GM23338 (cell line): ENCODE results near the gene ANKRD44. TPM values are rescaled to one million over a fixed set of nuclear protein-coding genes. Genes with fewer than 3 reads are reported as not detected.

ENCODE experiments used
- ATAC-seq: fragments of 200-7000 bp; cut with Tn5 transposase; 3 replicates; pipeline ENCODE4 v1.9.1; 2020
- DNase-seq: peaks from one replicate; pipeline ENCODE4 v3.0.0-alpha.2; 2015; ENCODE audit warnings: low spot score
- H2AFZ ChIP-seq: fragments of 200-600 bp; sonication (generic); 2 replicates; pipeline ENCODE4 v1.8.0; 2016; ENCODE audit warnings: antibody characterized with exemption, mild to moderate bottlenecking, moderate library complexity
- H3F3A ChIP-seq: fragments of 200-600 bp; sonication (generic); replicated peaks from 2 replicates; pipeline ENCODE4 v1.8.0; 2017; ENCODE audit warnings: antibody characterized with exemption, mixed run types, low read depth
- H3K27ac ChIP-seq: fragments of 200-600 bp; sonication (generic); 2 replicates; pipeline ENCODE4 v1.6.1; 2016; ENCODE audit warnings: low read depth
- H3K27me3 ChIP-seq: fragments of 200-600 bp; sonication (generic); 2 replicates; pipeline ENCODE4 v1.8.0; 2016; ENCODE audit warnings: mild to moderate bottlenecking, mixed run types, moderate library complexity; ENCODE audit not compliant: insufficient read depth
- H3K36me3 ChIP-seq: fragments of 200-600 bp; sonication (generic); 2 replicates; pipeline ENCODE4 v1.8.0; 2016; ENCODE audit warnings: mild to moderate bottlenecking; ENCODE audit not compliant: insufficient read depth
- H3K4me1 ChIP-seq: fragments of 200-600 bp; sonication (generic); 2 replicates; pipeline ENCODE4 v1.8.0; 2016; ENCODE audit warnings: mild to moderate bottlenecking, moderate library complexity; ENCODE audit not compliant: insufficient read depth
- H3K4me2 ChIP-seq: fragments of 200-600 bp; sonication (generic); 2 replicates; pipeline ENCODE4 v1.7.1; 2017; ENCODE audit warnings: mixed run types
- H3K4me3 ChIP-seq: fragments of 200-600 bp; sonication (generic); 2 replicates; pipeline ENCODE4 v1.6.1; 2016; ENCODE audit warnings: mixed run types
- H3K79me2 ChIP-seq: fragments of 200-600 bp; sonication (generic); replicated peaks from 2 replicates; pipeline ENCODE4 v1.8.0; 2017; ENCODE audit warnings: mild to moderate bottlenecking; ENCODE audit not compliant: insufficient read depth
- H3K9me2 ChIP-seq: fragments of 200-600 bp; sonication (generic); 2 replicates; pipeline ENCODE4 v1.8.0; 2017; ENCODE audit not compliant: insufficient read depth
- H4K20me1 ChIP-seq: fragments of 200-600 bp; sonication (generic); replicated peaks from 2 replicates; pipeline ENCODE4 v1.8.0; 2017; ENCODE audit warnings: mild to moderate bottlenecking; ENCODE audit not compliant: insufficient read depth
- H3K27ac Mint-ChIP-seq: 2 replicates; pipeline ENCODE4 v1.8.0; 2020; ENCODE audit warnings: inconsistent platforms, mild to moderate bottlenecking, moderate library complexity, mixed read lengths
- H3K27me3 Mint-ChIP-seq: 3 replicates; pipeline ENCODE4 v1.8.0; 2022; ENCODE audit warnings: low read depth, mild to moderate bottlenecking, moderate library complexity, mixed read lengths, inconsistent platforms; ENCODE audit not compliant: insufficient read depth, poor library complexity
- H3K36me3 Mint-ChIP-seq: 3 replicates; pipeline ENCODE4 v1.8.0; 2021; ENCODE audit warnings: low read depth, mild to moderate bottlenecking, inconsistent platforms, moderate library complexity, mixed read lengths
- H3K4me1 Mint-ChIP-seq: 3 replicates; pipeline ENCODE4 v1.8.0; 2020; ENCODE audit warnings: mild to moderate bottlenecking, inconsistent platforms, mixed read lengths
- H3K4me3 Mint-ChIP-seq: 3 replicates; pipeline ENCODE4 v1.8.0; 2021; ENCODE audit warnings: moderate library complexity, mild to moderate bottlenecking, inconsistent platforms, mixed read lengths
- H3K9me3 Mint-ChIP-seq: 3 replicates; pipeline ENCODE4 v1.8.0; 2020; ENCODE audit warnings: moderate library complexity, mild to moderate bottlenecking, inconsistent platforms, mixed read lengths
- CREB1 ChIP-seq: fragments of 250-450 bp; sonication (Bioruptor Pico); IDR thresholded peaks from 2 replicates; pipeline ENCODE4 v1.5.0; 2020; ENCODE audit warnings: low read depth, mild to moderate bottlenecking, moderate library complexity
- EZH2 ChIP-seq: fragments of 200-600 bp; sonication (generic); IDR thresholded peaks from one replicate; pipeline ENCODE4 v1.8.0; 2017; ENCODE audit warnings: antibody characterized with exemption, mild to moderate bottlenecking, low read depth; ENCODE audit not compliant: unreplicated experiment
- EZH2phosphoT487 ChIP-seq: fragments of 200-600 bp; sonication (generic); IDR thresholded peaks from one replicate; pipeline ENCODE4 v1.8.1; 2018; ENCODE audit warnings: antibody characterized with exemption; ENCODE audit not compliant: unreplicated experiment
- JUNB ChIP-seq: IDR thresholded peaks from one replicate; pipeline ENCODE4 v1.6.1; 2016; ENCODE audit warnings: antibody characterized with exemption; ENCODE audit not compliant: unreplicated experiment
- NANOG ChIP-seq: IDR thresholded peaks from 2 replicates; pipeline ENCODE4 v1.6.1; 2016; ENCODE audit warnings: antibody characterized with exemption, borderline replicate concordance
- POLR2AphosphoS5 ChIP-seq: IDR thresholded peaks from 2 replicates; pipeline ENCODE4 v1.6.1; 2016; ENCODE audit warnings: antibody characterized with exemption, low read depth
- REST ChIP-seq: IDR thresholded peaks from one replicate; pipeline ENCODE4 v1.6.1; 2018; ENCODE audit warnings: antibody characterized with exemption; ENCODE audit not compliant: unreplicated experiment
- STAT1 ChIP-seq: IDR thresholded peaks from one replicate; pipeline ENCODE4 v1.6.1; 2016; ENCODE audit warnings: antibody characterized with exemption; ENCODE audit not compliant: unreplicated experiment
- ZNF114 ChIP-seq: fragments of 250-450 bp; sonication (Bioruptor Pico); IDR thresholded peaks from 2 replicates; pipeline ENCODE4 v1.5.0; 2020; ENCODE audit warnings: mild to moderate bottlenecking, moderate library complexity
- ZNF331 ChIP-seq: fragments of 250-450 bp; sonication (Bioruptor Pico); IDR thresholded peaks from 2 replicates; pipeline ENCODE4 v1.5.0; 2020; ENCODE audit warnings: low read depth, mild to moderate bottlenecking, moderate library complexity
- ZNF462 ChIP-seq: fragments of 250-450 bp; sonication (Bioruptor Pico); IDR thresholded peaks from 2 replicates; pipeline ENCODE4 v1.5.0; 2020; ENCODE audit warnings: mild to moderate bottlenecking, moderate library complexity
- polyA plus RNA-seq: library from polyadenylated mRNA; unstranded; fragments of >200 nt; fragmentation: Nextera tagmentation; extraction: Ambion mirVana; gene quantifications from 2 replicates; pipeline ENCODE4 v1.2.1, GENCODE V29; 2016
- total RNA-seq: library from RNA; depleted of rRNA; stranded (reverse); fragments of >200 nt; shearing (Covaris generic); gene quantifications from 2 replicates; pipeline ENCODE4 v1.2.3, GENCODE V29; 2014
- TF ChIP-seq, protein P1 (sequence below): IDR thresholded peaks from 2 replicates; pipeline ENCODE4 v1.6.1; 2016; ENCODE audit warnings: antibody characterized with exemption
- TF ChIP-seq, protein P2 (sequence below), 2 experiments: fragments of 200-600 bp in 1 of 2; sonication (generic) in 1 of 2; conservative IDR thresholded peaks; 2 replicates each; pipeline versions ENCODE4 v1.5.1 to v1.6.1; 2016 to 2017; ENCODE audit warnings: antibody characterized with exemption in 2 of 2, low read depth in 2 of 2, mild to moderate bottlenecking in 2 of 2, moderate library complexity in 1 of 2

ANKRD44 gene
- total and polyA plus RNA-seq, 2 experiments from 2014 or later = 0.44 to 0.56 TPM

GRCh38 chr2:197128126-197128525, 182.5 kb downstream of the ANKRD44 start:
- H3K4me3 Mint-ChIP-seq = no peak overlapping the region
- DNase-seq = no peak
- H3K27ac Mint-ChIP-seq = no peak overlapping the region
- peaks cover 3% of the 10 kb centered on the region; the same call in 2 of the 3 replicates for H3K4me1 Mint-ChIP-seq
- TF ChIP-seq ZNF462 (no peak), ZNF114 (CRISPR knock-in tag) (no peak), EZH2 (no peak), NANOG (no peak), STAT1 (no peak), ZNF331 (no peak), CREB1 (CRISPR knock-in tag) (no peak), JUNB (no peak), POLR2AphosphoS5 (no peak), EZH2phosphoT487 (no peak), REST (no peak)
- TF ChIP-seq, protein P1, sequence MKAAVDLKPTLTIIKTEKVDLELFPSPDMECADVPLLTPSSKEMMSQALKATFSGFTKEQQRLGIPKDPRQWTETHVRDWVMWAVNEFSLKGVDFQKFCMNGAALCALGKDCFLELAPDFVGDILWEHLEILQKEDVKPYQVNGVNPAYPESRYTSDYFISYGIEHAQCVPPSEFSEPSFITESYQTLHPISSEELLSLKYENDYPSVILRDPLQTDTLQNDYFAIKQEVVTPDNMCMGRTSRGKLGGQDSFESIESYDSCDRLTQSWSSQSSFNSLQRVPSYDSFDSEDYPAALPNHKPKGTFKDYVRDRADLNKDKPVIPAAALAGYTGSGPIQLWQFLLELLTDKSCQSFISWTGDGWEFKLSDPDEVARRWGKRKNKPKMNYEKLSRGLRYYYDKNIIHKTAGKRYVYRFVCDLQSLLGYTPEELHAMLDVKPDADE = no peak
- TF ChIP-seq, protein P2, sequence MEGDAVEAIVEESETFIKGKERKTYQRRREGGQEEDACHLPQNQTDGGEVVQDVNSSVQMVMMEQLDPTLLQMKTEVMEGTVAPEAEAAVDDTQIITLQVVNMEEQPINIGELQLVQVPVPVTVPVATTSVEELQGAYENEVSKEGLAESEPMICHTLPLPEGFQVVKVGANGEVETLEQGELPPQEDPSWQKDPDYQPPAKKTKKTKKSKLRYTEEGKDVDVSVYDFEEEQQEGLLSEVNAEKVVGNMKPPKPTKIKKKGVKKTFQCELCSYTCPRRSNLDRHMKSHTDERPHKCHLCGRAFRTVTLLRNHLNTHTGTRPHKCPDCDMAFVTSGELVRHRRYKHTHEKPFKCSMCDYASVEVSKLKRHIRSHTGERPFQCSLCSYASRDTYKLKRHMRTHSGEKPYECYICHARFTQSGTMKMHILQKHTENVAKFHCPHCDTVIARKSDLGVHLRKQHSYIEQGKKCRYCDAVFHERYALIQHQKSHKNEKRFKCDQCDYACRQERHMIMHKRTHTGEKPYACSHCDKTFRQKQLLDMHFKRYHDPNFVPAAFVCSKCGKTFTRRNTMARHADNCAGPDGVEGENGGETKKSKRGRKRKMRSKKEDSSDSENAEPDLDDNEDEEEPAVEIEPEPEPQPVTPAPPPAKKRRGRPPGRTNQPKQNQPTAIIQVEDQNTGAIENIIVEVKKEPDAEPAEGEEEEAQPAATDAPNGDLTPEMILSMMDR (conservative IDR thresholded peaks at IDR 0.05; ENCODE audit: low read depth in 2 of 2) = no peak
- Histone ChIP-seq H3K4me3 (no peak overlapping the region), H3K4me2 (no peak overlapping the region), H2AFZ (no peak overlapping the region), H3K79me2 (no peaks in the 10 kb centered on the region), H3K27ac (no peak overlapping the region), H3K27me3 (no peaks in the 10 kb centered on the region), H3K36me3 (no peaks in the 10 kb centered on the region), H3K9me2 (no peaks in the 10 kb centered on the region), H3F3A (no peaks in the 10 kb centered on the region), H3K4me1 (no peaks in the 10 kb centered on the region), H4K20me1 (no peaks in the 10 kb centered on the region; the same call in 1 of the 2 replicates)
- no peak for ATAC-seq
- H3K9me3 Mint-ChIP-seq = no peaks in the 10 kb centered on the region
- peaks cover 3% of the 10 kb centered on the region for H3K27me3 Mint-ChIP-seq
- no peaks in the 10 kb centered on the region for H3K36me3 Mint-ChIP-seq
